ENCODE measurements around the gene ADH1B. TPM values are rescaled to one million over a fixed set of nuclear protein-coding genes. Genes with fewer than 3 reads are reported as not detected.

The ADH1B gene
- total RNA-seq, 4 donors from 2014 or later = 247 to 331 (median 292) TPM

DNA sequence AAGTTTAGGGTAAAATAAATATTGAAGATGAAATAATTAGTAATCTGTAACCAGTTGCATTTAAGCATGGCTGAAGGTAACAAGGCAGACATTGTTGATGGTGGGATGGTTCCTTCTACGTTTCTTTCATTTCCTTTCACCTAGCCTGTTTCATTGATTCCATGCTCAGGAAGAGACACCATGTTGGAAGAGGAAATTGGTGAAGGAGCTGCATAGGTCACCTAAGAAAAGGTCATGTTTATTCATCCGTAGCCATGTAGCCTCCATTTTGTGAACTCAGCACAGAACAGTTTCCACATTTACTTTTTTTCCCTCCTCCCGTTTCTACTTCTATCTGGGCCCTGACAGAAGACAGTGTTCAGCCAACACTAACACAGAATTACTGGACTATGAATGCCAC is 3.8 kb downstream of the ADH1B start:
- H3K4me3 ChIP-seq (ENCODE audit: low read depth, poor library complexity, severe bottlenecking) = no peak overlapping the region
- intact Hi-C loops (cut with DNase I; ENCODE audit: low total_unique reads) = no loop called here

GRCh38 chr4:99315839-99316238 is 5.4 kb downstream of the ADH1B start:
- H3K4me3 ChIP-seq (ENCODE audit: low read depth, poor library complexity, severe bottlenecking) = no peak overlapping the region
- DNase-seq (ENCODE audit: low spot score in 2 of 2) = no peak
- WGBS, 2 donors = 65 to 69% methylated on average over 6 of the region's 6 CpGs
- TF ChIP-seq POLR2A (IDR thresholded peaks at IDR 0.05) (no peak), CTCF (IDR thresholded peaks at IDR 0.05) (no peak)
- intact Hi-C loops (cut with DNase I; ENCODE audit: low total_unique reads) = no loop called here

More for the DNA sequence above, 3.8 kb downstream of the ADH1B start:
- WGBS, 2 donors = 83 to 87% methylated on average over 3 of the region's 3 CpGs
- no peak for DNase-seq (ENCODE audit: low spot score in 2 of 2)
- TF ChIP-seq POLR2A (IDR thresholded peaks at IDR 0.05) (no peak), CTCF (IDR thresholded peaks at IDR 0.05) (no peak)

GRCh38 chr4:99314211-99314610 is 7.0 kb downstream of the ADH1B start:
- no peak overlapping the region for H3K4me3 ChIP-seq (ENCODE audit: low read depth, poor library complexity, severe bottlenecking)
- TF ChIP-seq POLR2A (IDR thresholded peaks at IDR 0.05) (no peak), CTCF (IDR thresholded peaks at IDR 0.05) (no peak)
- DNase-seq (ENCODE audit: low spot score in 2 of 2) = no peak
- intact Hi-C loops (cut with DNase I; ENCODE audit: low total_unique reads) = no loop called here
- WGBS, 2 donors = 63 to 68% methylated on average over 1 of the region's 1 CpG

DNA sequence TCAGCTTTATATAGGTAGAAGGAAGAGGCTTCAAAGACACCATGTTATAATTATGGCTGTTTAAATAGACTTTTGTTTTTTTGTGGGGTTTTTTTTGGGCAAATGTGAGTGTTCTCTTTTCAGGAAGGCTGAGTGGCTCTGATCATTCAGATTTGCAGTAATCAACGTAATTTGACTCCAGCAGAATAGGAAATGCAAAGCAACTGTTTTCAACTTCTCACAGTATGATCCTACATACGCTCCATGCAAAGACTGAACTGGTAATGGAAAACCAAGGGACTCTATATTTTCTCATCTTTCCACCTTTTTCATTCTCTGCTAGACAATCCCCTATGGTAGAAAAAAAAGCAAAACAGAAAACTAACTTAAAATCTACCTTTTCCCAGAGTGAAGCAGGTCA is 10.8 kb downstream of the ADH1B start:
- TF ChIP-seq CTCF (IDR thresholded peaks at IDR 0.05) = no peak
- TF ChIP-seq POLR2A (IDR thresholded peaks at IDR 0.05) = no peak
- 62 to 76% methylated on average over 2 of the region's 2 CpGs for WGBS, 2 donors
- no peak overlapping the region for H3K4me3 ChIP-seq (ENCODE audit: low read depth, poor library complexity, severe bottlenecking)
- intact Hi-C loops (cut with DNase I; ENCODE audit: low total_unique reads) = no loop called here
- no peak for DNase-seq (ENCODE audit: low spot score in 2 of 2)

GRCh38 chr4:99305638-99306400 is 15.4 kb downstream of the ADH1B start:
- no peak for DNase-seq (ENCODE audit: low spot score in 2 of 2)
- intact Hi-C loops (cut with DNase I; ENCODE audit: low total_unique reads) = no loop called here
- TF ChIP-seq CTCF (IDR thresholded peaks at IDR 0.05) (no peak), POLR2A (IDR thresholded peaks at IDR 0.05) (no peak)
- WGBS, 2 donors = 92 to 98% methylated on average over 11 of the region's 11 CpGs
- H3K4me3 ChIP-seq (ENCODE audit: low read depth, poor library complexity, severe bottlenecking) = no peak overlapping the region
